Nephron progenitor cell (in vitro differentiated cells): ENCODE data around the gene RPTOR.
A peak's percentile ranks its signal among the peaks of the same experiment; 100 is the strongest.

Experiments used
- DNase-seq: peaks from one replicate; pipeline ENCODE4 v3.0.0; 2021
- H3K27ac Mint-ChIP-seq: 2 replicates; pipeline ENCODE4 v1.8.0; 2021; ENCODE audit warnings: mild to moderate bottlenecking, moderate library complexity, mixed read lengths
- H3K27me3 Mint-ChIP-seq: 2 replicates; pipeline ENCODE4 v1.8.0; 2021; ENCODE audit warnings: mild to moderate bottlenecking, low read depth, mixed read lengths; ENCODE audit not compliant: poor library complexity
- H3K36me3 Mint-ChIP-seq: 2 replicates; pipeline ENCODE4 v1.8.0; 2021; ENCODE audit warnings: low read depth, mixed read lengths
- H3K4me1 Mint-ChIP-seq: 2 replicates; pipeline ENCODE4 v1.8.0; 2021; ENCODE audit warnings: mixed read lengths
- H3K4me3 Mint-ChIP-seq: 2 replicates; pipeline ENCODE4 v1.8.0; 2021; ENCODE audit warnings: mild to moderate bottlenecking, moderate library complexity, mixed read lengths
- H3K9me3 Mint-ChIP-seq: 2 replicates; pipeline ENCODE4 v1.8.0; 2021; ENCODE audit warnings: mild to moderate bottlenecking, moderate library complexity, mixed read lengths
- CTCF ChIP-seq: fragments of 200-600 bp; sonication (generic); IDR thresholded peaks from 2 replicates; pipeline ENCODE4 v1.5.0; 2021; ENCODE audit warnings: antibody characterized with exemption

The RPTOR gene

DNA sequence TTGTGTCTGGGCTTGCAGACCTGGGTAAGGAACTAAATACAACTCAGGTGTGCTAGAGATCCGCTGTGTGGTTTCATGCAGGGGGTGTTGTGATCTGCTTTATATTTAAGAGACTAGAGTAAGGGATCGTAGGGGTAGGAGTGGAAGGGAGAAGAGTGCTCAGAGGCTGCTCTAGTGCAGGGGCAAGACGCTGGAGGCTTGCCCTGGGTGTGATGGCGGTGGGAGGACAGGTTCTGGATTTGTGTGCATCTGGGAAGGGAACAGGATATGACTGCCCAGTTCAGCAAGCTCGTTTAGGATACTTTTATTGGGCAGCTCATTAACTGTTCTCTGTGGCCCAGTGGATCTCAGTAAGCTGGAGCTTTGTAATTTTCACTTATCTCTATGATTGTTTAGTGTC is 47.6 kb downstream of the RPTOR start:
- peaks cover 3% of the 10 kb centered on the region for H3K27me3 Mint-ChIP-seq
- no peak for DNase-seq
- peak overlapping the region; percentile 71 for H3K27ac Mint-ChIP-seq
- no peaks in the 10 kb centered on the region for H3K9me3 Mint-ChIP-seq
- peaks cover 18% of the 10 kb centered on the region for H3K4me1 Mint-ChIP-seq
- H3K36me3 Mint-ChIP-seq = no peaks in the 10 kb centered on the region
- H3K4me3 Mint-ChIP-seq = no peak overlapping the region
- no peak for TF ChIP-seq CTCF

GRCh38 chr17:80593181-80593580 is 48.5 kb downstream of the RPTOR start:
- TF ChIP-seq CTCF = no peak
- Mint-ChIP-seq H3K4me3 (no peak overlapping the region), H3K4me1 (peaks cover 20% of the 10 kb centered on the region), H3K27me3 (peaks cover 3% of the 10 kb centered on the region), H3K9me3 (no peaks in the 10 kb centered on the region), H3K27ac (no peak overlapping the region), H3K36me3 (no peaks in the 10 kb centered on the region)
- DNase-seq = no peak

- DNase-seq = no peak
- H3K27ac Mint-ChIP-seq = no peak overlapping the region
- no peaks in the 10 kb centered on the region for H3K36me3 Mint-ChIP-seq
Measured at GRCh38 chr17:80594431-80595269, 50.0 kb downstream of the RPTOR start.

GRCh38 chr17:80596760-80597608 is 52.3 kb downstream of the RPTOR start:
- DNase-seq = no peak
- no peak for TF ChIP-seq CTCF
- H3K9me3 Mint-ChIP-seq = peaks cover 13% of the 10 kb centered on the region
- no peaks in the 10 kb centered on the region for H3K27me3 Mint-ChIP-seq
- H3K4me1 Mint-ChIP-seq = peaks cover 39% of the 10 kb centered on the region
- H3K27ac Mint-ChIP-seq = peak overlapping the region; percentile 63
- peaks cover 17% of the 10 kb centered on the region for H3K36me3 Mint-ChIP-seq
- H3K4me3 Mint-ChIP-seq = no peak overlapping the region

More at GRCh38 chr17:80594431-80595269, 50.0 kb downstream of the RPTOR start:
- Mint-ChIP-seq H3K4me1 (peaks cover 29% of the 10 kb centered on the region), H3K4me3 (no peak overlapping the region), H3K27me3 (peaks cover 3% of the 10 kb centered on the region), H3K9me3 (no peaks in the 10 kb centered on the region)
- no peak for TF ChIP-seq CTCF

GRCh38 chr17:80598813-80599545 is 54.3 kb downstream of the RPTOR start:
- Mint-ChIP-seq H3K4me1 (peaks cover 42% of the 10 kb centered on the region), H3K36me3 (peaks cover 31% of the 10 kb centered on the region), H3K27ac (peak overlapping the region; percentile 80), H3K27me3 (no peaks in the 10 kb centered on the region), H3K4me3 (no peak overlapping the region), H3K9me3 (peaks cover 30% of the 10 kb centered on the region)
- TF ChIP-seq CTCF = no peak
- no peak for DNase-seq
